Renal cortex interstitium (tissue), 11 donors: ENCODE data around the gene SBF2. TPM values are rescaled to one million over a fixed set of nuclear protein-coding genes. Genes with fewer than 3 reads are reported as not detected.
A peak's percentile ranks its signal among the peaks of the same experiment; 100 is the strongest.
"Not testable (repeated sequence)": the region's sequence is repeated elsewhere in the genome, so short reads cannot be mapped to it uniquely, and the experiment has no call there.

ENCODE experiments used
- DNase-seq, 11 donors: peaks; one replicate each; pipeline ENCODE4 v3.0.0-alpha.2; 2013; ENCODE audit warnings: low read depth in 9 of 11, low spot score in 4 of 11; ENCODE audit errors: extremely low read depth in 1 of 11
- polyA plus RNA-seq, 3 donors: library from polyadenylated mRNA; unstranded; fragments of 120-200 nt; gene quantifications; one replicate each; pipeline ENCODE4 v1.2.1, GENCODE V29; 2013; ENCODE audit not compliant: insufficient read length in 3 of 3

Gene SBF2
- polyA plus RNA-seq, 3 donors = 47.0 to 58.3 (median 52.3) TPM

GRCh38 chr11:9955391-9955790 is 338.6 kb downstream of the SBF2 start:
- no peak for DNase-seq

GRCh38 chr11:9953994-9954626 is 339.9 kb downstream of the SBF2 start:
- no peak for DNase-seq

- no peak for DNase-seq
Observed at GRCh38 chr11:9952511-9953196, 341.4 kb downstream of the SBF2 start.

- DNase-seq = no peak
Observed at GRCh38 chr11:9951807-9952206, 342.2 kb downstream of the SBF2 start.

- DNase-seq = no peak
Observed at GRCh38 chr11:9950462-9950861, 343.6 kb downstream of the SBF2 start.

- no peak for DNase-seq
Observed at GRCh38 chr11:9947231-9947864, 346.7 kb downstream of the SBF2 start.

- DNase-seq = not testable (repeated sequence)
Observed at GRCh38 chr11:9945680-9946079, 348.3 kb downstream of the SBF2 start.

GRCh38 chr11:9943386-9944110 is 350.5 kb downstream of the SBF2 start:
- no peak for DNase-seq

- no peak for DNase-seq
Observed at GRCh38 chr11:9941991-9942390, 352.0 kb downstream of the SBF2 start.

GRCh38 chr11:9939150-9939549 is 354.9 kb downstream of the SBF2 start:
- not testable (repeated sequence) for DNase-seq

GRCh38 chr11:9936754-9937153 is 357.3 kb downstream of the SBF2 start:
- no peak for DNase-seq

GRCh38 chr11:9932843-9933242 is 361.2 kb downstream of the SBF2 start:
- DNase-seq = not testable (repeated sequence)

GRCh38 chr11:9930562-9931331 is 363.3 kb downstream of the SBF2 start:
- DNase-seq = not testable (repeated sequence)

GRCh38 chr11:9927670-9928069 is 366.3 kb downstream of the SBF2 start:
- no peak for DNase-seq

GRCh38 chr11:9923280-9923679 is 370.7 kb downstream of the SBF2 start:
- no peak for DNase-seq

- peak in 2 of 11 donors; percentile 4 to 28 for DNase-seq
Observed at GRCh38 chr11:9922806-9923205, 371.2 kb downstream of the SBF2 start.

- DNase-seq = no peak
Observed at GRCh38 chr11:9916480-9916879, 377.5 kb downstream of the SBF2 start.

- no peak for DNase-seq
Observed at GRCh38 chr11:9914064-9914463, 380.0 kb downstream of the SBF2 start.
